HG03432 (cell line): ENCODE results near the gene OGFOD2.
A peak's percentile ranks its signal among the peaks of the same experiment; 100 is the strongest.

Experiments used
- ATAC-seq: cut with Tn5 transposase; IDR thresholded peaks from one replicate; pipeline ENCODE4 v1.9.1; 2021; ENCODE audit warnings: mild to moderate bottlenecking, moderate library complexity; ENCODE audit not compliant: unreplicated experiment

The OGFOD2 gene

DNA sequence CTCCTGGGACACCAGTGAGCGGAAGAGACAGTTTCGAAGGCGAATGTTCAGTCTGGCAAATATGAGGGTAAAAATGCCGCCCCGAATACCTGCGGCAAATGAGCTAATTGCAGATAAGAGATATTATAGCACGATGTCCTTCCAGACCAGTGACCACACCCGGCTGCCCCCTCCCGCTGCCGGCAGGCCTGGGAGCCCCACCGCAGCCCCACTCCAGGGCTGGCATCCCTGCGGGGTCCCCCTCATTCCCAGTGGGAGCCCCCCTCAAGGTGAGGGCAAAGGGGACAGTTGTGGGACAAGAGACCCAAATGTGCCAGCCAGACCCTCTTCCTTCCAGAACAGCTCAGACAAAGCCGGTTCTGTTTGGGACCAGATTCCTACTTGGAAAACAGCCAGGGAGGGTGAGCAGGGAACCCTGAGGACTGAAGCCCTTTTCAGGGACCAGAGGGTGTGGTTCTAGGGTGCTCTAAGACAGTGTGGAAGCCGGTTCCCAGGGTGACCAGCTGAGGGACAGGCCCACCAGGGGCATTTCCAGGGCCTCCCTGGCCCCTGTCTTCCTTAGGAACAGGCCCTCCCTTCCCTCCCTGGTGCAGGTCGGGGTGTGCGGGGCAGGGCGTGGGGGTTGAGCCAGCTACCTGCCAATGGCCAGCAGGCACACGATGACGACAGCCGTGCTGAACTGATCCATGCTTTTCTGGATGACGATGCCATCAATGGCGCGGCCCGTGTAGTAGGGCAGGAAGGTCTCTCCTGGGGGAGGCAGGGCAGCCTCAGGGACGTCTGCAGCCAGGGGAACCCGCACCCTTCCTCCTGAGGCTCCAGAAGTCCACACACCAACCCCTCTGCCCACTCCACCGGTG is 25.0 kb upstream of the OGFOD2 start:
- ATAC-seq, result no peak

DNA sequence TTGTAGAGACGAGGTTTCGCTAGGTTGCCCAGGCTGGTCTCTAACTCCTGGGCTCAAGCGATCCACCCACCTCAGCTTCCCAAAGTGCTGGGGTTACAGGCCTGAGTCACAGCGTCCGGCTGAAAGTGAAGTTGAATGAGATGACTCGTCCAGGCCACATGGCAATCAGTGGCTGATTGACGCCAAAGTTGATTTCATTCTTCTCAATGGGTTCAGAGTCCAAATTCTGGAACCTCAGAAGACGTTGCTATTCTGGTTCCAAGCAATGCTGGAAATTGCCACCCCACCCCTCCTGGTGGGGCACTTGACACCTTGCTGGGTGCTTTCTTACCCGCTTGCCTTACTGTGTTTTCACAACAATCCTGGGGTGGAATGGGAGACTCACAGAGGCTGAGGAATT is 23.6 kb upstream of the OGFOD2 start:
- no peak for ATAC-seq

DNA sequence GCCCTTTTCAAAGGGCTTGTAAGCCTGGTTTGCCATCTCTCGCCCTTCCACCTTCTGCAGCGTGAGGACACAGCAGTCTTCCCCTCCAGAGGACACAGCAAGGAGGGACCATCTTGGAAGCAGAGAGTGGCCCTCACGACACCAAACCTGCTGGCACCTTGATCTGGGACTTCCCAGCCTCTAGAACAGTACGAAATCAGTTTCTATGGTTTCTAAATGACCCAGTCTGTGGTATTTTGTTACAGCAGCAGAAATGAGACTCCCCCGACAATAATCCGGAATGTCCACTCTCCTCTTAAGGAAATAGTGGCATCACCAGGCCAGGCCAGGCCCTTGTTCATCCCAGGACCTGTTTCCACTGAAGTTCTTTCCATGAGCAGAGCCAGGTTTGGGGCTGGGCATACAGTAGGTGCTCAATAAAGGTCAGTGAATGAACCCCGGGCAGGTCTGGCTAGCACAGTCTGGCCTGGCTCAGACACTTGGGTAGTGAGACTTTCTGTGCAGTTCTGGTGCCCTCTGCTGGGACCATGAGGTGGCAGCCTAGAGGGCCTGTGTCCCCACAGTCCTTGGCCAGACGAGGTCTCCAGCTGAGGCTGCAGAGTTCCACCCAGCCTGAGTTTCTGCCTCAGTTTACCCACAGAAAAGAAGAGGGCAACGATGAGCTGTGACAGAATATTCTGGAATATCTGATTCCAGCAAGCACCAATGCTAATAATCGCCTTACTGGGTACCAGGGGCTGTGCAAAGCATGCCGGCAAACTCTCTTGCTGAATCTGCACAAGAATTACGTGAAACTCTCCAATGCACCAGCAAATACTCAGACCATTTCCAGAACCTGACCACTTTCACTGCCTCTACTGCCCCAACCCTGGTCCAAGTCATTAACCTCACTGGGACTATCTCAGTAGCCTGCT is 22.8 kb upstream of the OGFOD2 start:
- ATAC-seq, result peak; percentile 57

DNA sequence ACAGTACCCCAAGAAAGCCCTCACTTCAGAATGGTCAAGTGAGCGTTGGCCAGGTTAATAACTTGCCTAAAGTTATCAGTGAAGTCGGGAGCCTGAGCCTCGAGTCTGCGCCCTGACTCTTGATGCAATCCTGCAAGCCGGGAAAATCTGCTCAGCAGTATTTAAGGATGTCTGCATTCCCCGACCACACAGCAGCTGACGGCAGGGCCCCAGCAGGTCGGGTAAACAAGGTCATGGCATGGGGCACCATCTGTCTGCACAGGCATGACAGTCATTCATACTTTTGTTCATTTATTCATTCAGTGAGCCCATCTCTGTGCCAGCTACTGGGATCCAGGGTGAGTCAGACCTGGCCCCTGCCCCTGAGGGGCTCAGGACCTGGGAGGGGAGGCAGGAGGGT is 19.9 kb upstream of the OGFOD2 start:
- no peak for ATAC-seq

DNA sequence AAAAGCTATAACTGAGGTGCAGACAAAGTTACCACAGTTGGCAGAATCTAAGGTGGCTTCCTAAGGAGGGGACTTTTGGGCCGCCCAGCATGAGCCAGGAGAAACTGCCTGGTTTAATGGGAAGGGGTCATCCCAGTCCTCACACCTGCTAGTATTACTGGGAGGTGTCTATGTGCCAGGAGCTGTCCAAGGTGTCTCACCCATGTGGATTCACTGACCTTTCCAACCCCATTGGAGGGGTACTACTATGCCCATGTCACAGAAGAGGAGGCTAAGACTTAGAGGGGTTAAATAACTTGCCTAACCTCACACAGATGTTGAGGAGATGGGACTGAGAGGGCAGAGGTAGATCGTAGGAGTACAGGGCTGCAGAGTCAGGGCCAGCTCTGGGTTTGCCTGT is 19.0 kb upstream of the OGFOD2 start:
- ATAC-seq, result no peak

DNA sequence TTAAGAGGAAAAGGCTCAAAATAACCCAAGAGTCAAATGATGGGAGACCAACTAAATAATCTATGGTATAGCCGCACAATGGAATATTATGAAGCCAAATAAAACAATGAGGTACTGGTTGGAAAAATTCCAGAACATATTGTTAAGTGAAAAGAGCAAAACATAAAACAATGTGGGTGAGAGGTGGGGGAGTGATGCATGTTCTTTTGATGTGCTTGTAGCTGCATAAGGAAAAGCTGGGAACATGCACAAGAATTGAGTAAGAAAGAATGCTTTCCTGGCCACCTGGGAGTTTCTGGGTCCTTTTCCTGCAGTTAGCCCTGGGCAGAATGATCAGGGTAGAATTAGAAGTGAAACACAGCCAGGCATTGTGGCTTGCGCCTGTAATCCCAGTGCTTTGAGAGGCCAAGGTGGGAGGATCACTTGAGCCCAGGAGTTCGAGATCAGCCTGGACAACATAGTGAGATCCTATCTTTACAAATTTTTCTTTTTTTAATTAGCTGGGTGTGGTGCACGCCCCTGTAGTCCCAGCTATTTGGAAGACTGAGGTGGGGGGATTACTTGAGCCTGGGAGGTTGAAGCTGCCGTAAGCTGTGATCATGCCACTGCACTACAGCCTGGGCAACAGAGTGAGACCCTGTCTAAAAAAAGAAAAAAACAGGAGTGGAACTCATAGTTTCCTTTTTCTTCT is 16.7 kb upstream of the OGFOD2 start:
- ATAC-seq, result no peak

DNA sequence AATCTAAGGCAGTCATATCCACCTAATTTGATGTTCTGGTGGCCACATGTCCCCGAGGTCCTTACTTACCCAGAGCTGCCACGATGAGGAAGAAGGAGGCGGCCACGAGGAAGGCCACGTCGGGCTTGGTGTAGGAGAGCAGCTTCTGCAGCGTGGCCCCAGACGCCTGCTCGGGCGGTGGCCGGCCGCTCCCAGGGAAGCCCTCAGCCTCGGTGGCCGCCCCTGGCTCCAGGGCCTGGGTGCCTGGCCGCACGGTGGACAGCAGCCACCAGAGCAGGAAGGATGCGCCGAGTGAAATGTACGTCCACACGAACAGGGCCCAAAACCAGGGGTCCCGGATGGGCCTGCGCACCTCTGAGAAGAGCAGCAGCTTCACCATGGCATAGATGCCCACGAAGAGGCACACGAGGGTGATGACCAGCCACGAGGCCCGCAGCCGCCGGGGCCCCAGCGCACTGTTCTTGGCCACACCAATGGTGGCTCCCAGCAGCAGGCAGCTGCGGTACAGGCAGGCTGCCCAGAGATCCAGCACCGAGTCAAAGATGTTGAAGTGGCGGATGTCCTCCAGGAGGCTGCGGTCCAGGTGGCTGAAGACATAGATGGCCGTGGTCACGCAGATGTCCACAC is 15.4 kb upstream of the OGFOD2 start:
- no peak for ATAC-seq

DNA sequence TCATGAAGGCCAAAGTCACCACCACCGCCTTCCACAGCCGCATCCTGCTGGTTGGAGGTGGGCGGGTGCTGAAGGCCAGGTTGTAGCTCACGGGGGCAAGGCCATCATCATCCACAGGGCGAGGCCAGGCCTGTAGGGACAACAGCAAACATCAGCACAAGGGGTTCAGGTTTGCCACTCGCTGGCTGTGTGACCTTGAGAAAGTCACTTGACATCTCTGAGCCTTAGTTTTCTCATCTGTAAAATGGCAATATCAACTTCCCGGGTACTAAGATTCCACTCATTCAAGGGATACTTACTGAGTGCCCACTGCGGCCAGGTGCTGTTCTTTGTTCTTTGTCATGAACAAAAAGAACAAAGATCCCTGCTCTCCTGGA is 14.9 kb upstream of the OGFOD2 start:
- ATAC-seq, result no peak

DNA sequence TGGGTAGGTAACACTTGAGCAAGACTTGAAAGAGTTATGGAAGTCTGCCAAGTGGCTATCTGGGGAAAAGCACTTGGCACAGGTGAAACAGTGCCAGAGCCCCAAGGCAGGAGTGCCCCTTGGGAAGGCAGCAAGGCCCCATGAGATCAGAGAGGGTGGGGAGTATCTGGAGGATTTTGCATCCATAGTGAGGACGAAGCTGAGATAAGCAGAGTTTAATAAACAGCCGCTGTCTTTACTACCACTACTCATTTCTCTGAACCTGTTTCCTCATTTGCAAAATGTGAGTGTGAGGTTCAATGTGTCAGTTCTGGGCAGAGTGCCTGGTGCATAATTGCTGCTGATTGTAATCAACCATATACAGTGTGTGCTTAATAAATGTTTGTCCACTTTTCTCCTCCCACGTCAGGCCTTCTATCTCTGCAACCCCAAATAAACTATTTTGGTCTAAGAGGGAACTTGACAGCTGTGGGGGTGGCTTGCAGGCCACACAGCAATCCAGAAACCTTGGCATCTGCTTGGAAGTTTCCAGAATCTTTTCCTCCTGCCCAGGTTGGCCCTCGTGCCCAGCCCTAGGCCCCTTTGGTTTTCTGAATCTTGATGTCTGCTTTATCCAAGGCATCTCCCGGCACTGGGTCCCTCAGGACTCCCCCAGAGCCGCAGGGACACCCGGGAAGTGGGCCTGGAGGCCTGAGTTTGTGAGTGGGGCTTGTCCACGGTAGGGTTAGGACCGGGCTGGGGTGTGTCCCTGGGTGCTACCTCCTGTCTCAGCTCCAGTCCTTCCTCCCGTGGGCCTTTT is 13.3 kb upstream of the OGFOD2 start:
- ATAC-seq, result no peak

DNA sequence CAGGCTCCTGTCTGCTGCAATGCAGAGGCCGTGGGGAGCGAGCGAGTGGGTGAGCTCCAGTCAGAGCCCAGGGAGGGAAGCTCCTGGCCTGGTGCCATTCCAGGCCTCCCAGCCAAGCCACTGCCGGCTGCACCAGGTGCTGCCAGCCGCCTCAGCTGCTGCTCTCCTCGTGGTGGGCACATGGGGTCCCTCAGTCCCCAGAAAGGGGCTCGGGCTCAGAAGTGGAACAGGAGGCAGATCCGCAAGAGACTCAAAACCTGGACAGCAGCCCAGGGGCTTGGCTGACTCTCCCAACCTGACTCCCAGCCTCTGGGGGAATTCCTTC is 11.1 kb upstream of the OGFOD2 start:
- no peak for ATAC-seq

DNA sequence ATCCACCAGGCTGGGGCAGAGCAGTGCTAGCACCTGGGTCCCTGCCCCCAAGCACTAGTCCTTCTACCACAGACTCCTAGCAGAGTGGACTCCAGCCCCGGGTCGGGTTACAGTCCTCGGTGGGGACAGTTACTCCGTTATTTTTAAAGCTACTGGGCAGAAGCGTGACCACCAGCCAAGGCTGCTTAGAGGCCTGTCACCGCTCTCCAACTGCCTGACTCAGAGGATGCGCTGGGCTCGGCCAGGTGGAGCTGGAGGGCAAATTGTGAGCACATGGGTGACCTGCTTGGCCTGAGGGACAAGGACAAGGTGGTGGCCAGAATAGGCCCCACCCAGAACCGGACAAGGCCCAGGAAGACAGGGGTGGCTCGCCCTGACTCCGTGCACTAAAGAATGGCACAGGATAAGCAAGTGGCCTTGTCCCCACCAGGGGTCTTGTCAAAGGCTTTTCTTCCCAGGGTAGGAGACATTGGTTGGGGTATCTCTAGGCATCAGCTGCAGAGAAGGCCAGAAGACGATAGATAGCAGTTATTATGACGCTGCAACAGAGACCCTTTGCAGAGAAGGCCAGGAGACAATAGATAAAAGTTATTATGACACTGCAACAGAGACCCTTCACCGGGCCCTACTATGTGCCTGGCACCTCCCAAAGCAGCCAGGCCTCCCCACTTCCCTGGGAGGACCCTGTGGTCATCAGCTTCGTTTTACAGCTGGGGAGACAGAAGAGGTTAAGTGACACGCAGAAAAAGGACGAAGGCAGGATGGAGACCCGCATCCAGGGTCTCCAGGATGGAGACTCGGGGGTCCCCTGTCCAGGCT is 10.4 kb upstream of the OGFOD2 start:
- ATAC-seq, result no peak

DNA sequence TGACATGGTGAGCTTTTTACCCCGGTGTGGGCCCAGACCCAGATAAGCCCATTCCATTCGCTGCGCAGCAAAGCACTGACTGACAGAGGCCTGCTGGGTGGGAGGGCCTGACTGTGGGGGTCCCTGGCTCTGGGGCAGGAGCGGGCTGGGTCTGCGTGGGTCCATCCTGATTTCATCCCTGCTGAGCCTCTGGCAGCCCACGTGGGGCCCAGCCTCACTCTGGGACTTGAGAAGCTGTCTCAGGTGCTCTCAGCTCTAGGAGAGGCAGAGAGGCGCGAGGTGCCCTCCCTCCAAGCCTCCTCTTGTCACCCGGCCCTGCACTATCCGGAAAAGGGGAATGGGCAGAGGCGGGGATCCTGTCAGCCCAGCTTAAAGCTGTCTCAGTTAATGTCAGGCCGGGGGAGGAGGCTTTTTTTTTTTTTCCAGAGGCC is 9.7 kb upstream of the OGFOD2 start:
- no peak for ATAC-seq

DNA sequence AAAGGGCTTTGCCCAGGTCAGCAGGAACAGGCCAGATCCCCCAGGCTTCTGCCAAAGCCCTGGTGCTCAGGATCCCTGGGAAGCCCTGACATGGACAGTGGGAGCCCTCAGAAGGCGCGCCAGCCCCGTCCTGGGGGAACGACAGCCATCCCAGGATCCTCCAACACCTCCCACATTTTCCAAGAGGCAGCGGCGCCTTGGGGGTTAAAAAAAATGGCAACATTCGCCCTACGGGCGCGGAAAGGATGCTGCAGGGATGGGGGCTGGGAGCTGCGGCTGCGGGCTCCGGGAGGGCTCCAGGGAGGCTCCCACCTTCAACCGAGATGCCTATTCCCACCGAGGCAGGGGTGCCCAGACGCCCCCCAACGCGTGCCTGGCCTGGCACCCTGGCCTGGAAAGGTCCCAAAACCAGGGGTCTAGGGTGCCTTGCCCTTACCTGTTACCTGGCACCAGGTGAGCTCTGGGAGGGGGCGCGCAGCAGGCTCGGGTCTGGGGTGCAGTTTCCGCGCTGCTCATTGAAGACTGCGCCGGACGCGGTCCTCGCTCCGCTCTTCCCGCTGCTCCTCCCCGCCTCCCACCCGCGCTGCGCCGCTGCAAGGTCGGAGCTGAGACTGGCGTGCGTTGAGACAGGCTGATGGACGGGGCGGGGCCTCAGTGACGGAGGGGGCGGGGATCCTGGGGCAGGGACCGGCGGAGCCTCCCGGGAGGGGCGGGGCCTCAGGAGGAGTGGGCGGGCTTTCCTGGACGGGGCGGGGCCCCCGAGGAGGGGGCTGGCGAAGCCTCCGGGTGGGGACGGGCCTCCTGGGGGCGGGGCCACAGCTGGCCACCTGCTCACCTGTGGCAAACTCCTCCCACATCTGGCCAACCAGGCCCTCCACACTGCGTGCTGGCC is 8.9 kb upstream of the OGFOD2 start, which contains the start of gene ABCB9:
TSS of gene ABCB9 (minus strand) at position 613 of the 892 bp plus-strand sequence. CDS start 6,228 bp downstream, outside the sequence.
- ATAC-seq, result peak; percentile 74

DNA sequence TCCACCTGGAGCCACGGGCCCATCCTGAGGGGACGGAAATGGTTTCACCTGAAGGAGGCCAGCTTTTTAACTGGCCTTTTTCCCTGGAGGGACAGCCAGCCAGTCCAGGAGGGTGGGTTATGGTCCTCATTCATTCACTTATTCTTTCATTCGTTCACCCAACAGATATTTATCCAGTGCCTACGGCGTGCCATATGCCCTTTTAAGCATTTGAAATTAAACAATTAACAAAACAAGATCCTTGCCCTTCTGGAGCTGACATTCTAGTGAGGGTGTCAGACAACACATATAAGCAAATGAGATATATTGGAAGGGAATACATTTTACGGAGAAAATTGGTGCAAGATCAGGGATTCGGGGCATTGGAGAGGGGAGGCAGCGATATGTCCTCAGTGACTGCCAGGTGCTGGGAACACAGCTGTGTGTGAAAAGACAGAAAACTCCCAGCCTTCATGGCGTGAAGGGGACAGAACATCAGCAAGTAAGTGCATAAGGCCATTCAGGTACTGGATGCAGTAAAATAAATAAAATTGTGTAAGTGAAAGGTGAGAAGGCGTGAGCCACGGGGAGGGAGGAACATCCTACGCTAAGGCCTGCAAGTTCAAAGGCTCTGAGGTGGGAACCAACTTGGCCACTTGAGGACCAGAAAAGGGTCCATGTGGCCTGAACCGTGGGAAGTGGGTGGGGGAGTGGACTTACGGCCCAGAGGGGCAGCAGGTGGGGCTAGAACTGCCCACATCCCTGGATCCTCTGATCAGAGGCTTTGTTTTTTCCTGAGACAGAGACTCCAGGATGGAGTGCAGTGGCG is 8.1 kb upstream of the OGFOD2 start:
- ATAC-seq, result no peak

DNA sequence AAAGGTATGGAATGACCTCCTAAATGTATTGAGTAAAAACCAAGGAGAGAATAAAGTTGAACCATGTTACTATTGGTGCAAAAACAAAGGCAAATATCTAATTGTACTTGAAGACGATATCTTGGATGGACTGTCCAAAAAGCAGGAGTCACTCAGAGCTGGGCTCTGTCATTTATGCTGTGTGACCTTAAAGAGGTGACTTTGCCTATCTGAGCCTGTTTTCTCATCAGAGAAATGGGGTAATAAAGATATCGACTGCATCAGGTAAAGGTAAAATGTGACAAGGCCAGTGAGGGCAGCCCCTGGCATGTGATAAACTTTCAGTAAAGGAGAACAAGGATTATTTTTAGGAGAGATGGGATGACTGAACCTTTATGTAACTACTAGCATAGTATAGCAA is 6.9 kb upstream of the OGFOD2 start:
- ATAC-seq, result no peak

DNA sequence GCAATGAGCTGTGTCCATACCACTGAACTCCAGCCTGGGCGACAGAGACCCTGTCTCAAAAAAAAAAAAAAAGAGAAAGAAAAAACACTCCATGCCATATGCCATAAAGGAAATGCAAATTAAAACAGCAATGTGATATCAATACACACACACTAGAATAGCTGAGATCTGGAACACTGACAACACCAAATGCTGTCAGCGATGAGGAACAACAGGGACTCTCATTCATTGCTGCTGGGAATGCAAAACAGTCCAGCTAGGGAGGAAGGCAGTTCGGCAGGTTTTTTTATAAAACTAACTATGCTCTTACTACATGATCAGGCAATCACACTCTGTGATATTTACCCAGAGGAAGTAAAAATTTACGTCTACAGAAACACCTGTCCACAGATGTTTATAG is 5.4 kb upstream of the OGFOD2 start:
- no peak for ATAC-seq

DNA sequence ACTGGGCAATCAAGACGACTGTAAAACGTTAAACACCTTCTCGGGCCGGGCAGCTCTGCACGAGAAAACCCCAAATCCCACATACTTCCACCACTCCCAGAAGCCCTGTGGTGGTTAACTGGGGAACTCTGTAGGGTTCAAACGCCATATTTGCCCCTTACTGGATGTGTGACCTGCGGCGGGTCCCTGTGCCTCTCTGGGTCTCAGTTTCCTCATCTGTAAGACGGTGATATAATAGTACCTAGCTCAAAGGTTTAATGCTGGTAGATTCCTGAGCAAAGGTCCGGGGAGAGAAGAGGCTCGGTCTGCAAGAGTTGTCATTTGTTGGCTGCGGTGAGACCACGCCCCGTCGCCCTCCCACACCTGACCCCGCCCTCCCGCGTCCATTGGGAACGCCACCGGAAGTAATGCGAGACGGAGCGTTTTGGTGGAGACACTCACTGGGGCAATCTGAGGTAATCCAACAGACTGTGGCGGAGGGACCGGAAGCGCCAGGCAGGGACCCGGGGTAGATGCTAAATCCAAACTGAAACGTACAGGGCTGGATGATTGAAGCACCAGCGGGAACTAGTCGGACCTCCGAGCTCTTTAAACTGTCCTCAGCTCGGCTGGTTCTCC is 661 bp upstream of the OGFOD2 start:
- peak; percentile 75 for ATAC-seq
